Naive thymus-derived CD4-positive, alpha-beta T cell (primary cell): Measurements from ENCODE around the gene ARNT2. TPM values are rescaled to one million over a fixed set of nuclear protein-coding genes. Genes with fewer than 3 reads are reported as not detected.

Source experiments
- ATAC-seq: fragments of 150-1000 bp; cut with Tn5 transposase; 2 replicates; pipeline ENCODE4 v1.10.0; 2021; ENCODE audit warnings: mild to moderate bottlenecking, moderate library complexity
- CTCF ChIA-PET: fragments of 350-600 bp; sonication (Branson Sonifier 250); formaldehyde crosslinking; loops from one replicate; lab custom pipeline; 2021; ENCODE audit warnings: antibody characterized with exemption; lab: Charles Lee
- POLR2A ChIA-PET: fragments of 350-600 bp; sonication (Branson Sonifier 250); formaldehyde crosslinking; loops from one replicate; lab custom pipeline; 2021; ENCODE audit warnings: antibody characterized with exemption, inconsistent platforms; lab: Charles Lee
- DNase-seq, 9 donors: peaks; one replicate each; pipeline versions ENCODE4 v3.0.0 to v3.0.0-alpha.2; 2020 to 2022; ENCODE audit warnings: mixed read lengths in 1 of 9
- H3K27ac ChIP-seq: one replicate; pipeline ENCODE4 v1.7.0; 2013; ENCODE audit warnings: mild to moderate bottlenecking, low read depth, low read length, moderate library complexity
- H3K27me3 ChIP-seq, 2 donors: one replicate each; pipeline ENCODE4 v1.7.0; 2013; ENCODE audit warnings: low read length in 2 of 2, mild to moderate bottlenecking in 2 of 2, moderate library complexity in 2 of 2; ENCODE audit not compliant: control insufficient read depth in 2 of 2, insufficient read depth in 2 of 2
- H3K36me3 ChIP-seq, 3 experiments: 1 replicate in 2 of 3; 2 replicates in 1 of 3; pipeline ENCODE4 v1.7.0; 2013; ENCODE audit warnings: low read length in 3 of 3, mild to moderate bottlenecking in 3 of 3, moderate library complexity in 1 of 3; ENCODE audit not compliant: insufficient read depth in 3 of 3, control insufficient read depth in 2 of 3
- H3K4me1 ChIP-seq, 2 donors: one replicate each; pipeline ENCODE4 v1.7.0; 2013; ENCODE audit warnings: low read length in 2 of 2, mild to moderate bottlenecking in 2 of 2, moderate library complexity in 1 of 2; ENCODE audit not compliant: control insufficient read depth in 2 of 2, insufficient read depth in 2 of 2
- H3K4me3 ChIP-seq: 2 replicates; pipeline ENCODE4 v1.7.0; 2013; ENCODE audit warnings: mild to moderate bottlenecking, low read length
- H3K9me3 ChIP-seq, 3 experiments: 1 replicate in 2 of 3; 2 replicates in 1 of 3; pipeline ENCODE4 v1.7.0; 2013; ENCODE audit warnings: low read length in 3 of 3; ENCODE audit not compliant: control insufficient read depth in 2 of 3
- H3K27ac Mint-ChIP-seq, 9 donors: one replicate each; pipeline ENCODE4 v1.8.0; 2020 to 2022; ENCODE audit warnings: mixed read lengths in 9 of 9, mild to moderate bottlenecking in 8 of 9, moderate library complexity in 5 of 9, inconsistent platforms in 2 of 9
- H3K27me3 Mint-ChIP-seq, 5 donors: one replicate each; pipeline ENCODE4 v1.8.0; 2021 to 2022; ENCODE audit warnings: mixed read lengths in 5 of 5, mild to moderate bottlenecking in 1 of 5
- H3K36me3 Mint-ChIP-seq, 5 donors: one replicate each; pipeline ENCODE4 v1.8.0; 2020 to 2022; ENCODE audit warnings: mixed read lengths in 5 of 5, mild to moderate bottlenecking in 3 of 5, inconsistent platforms in 1 of 5
- H3K4me1 Mint-ChIP-seq, 7 donors: one replicate each; pipeline ENCODE4 v1.8.0; 2020 to 2022; ENCODE audit warnings: mixed read lengths in 7 of 7, mild to moderate bottlenecking in 3 of 7, inconsistent platforms in 1 of 7
- H3K4me3 Mint-ChIP-seq, 10 donors: one replicate each; pipeline ENCODE4 v1.8.0; 2020 to 2022; ENCODE audit warnings: mild to moderate bottlenecking in 10 of 10, mixed read lengths in 10 of 10, moderate library complexity in 6 of 10, inconsistent platforms in 2 of 10
- H3K9me3 Mint-ChIP-seq, 11 donors: one replicate each; pipeline ENCODE4 v1.8.0; 2020 to 2022; ENCODE audit warnings: mixed read lengths in 11 of 11, mild to moderate bottlenecking in 4 of 11, inconsistent platforms in 1 of 11, moderate library complexity in 1 of 11
- intact Hi-C, 2 donors: fragments of 100-400 bp; cut with micrococcal nuclease; formaldehyde crosslinking; loops; one replicate each; pipeline ENCODE4 v1.15.1; 2023
- polyA plus RNA-seq, 2 donors: library from polyadenylated mRNA; unstranded; fragments of 300-500 nt; fragmentation: Illumina TruSeq; gene quantifications; one replicate each; pipeline ENCODE4 v1.2.3, GENCODE V29; 2021
- total RNA-seq, 6 experiments: library from RNA in 5 of 6; stranded (reverse) in 5 of 6; gene quantifications; 1 replicate in 5 of 6; 2 replicates in 1 of 6; pipeline ENCODE4 v1.2.3 and lab custom pipeline; 2021 to 2026

Gene ARNT2
- total and polyA plus RNA-seq, 7 experiments from 2014 or later = not detected

- ATAC-seq = no peak
- Mint-ChIP-seq H3K9me3 (no peaks in the 10 kb centered on the region), H3K36me3 (no peaks in the 10 kb centered on the region), H3K27ac (no peak overlapping the region), H3K4me3 (no peak overlapping the region), H3K27me3 (peaks cover 4 to 20% (median 16%) of the 10 kb centered on the region in 5 donors), H3K4me1 (no peaks in the 10 kb centered on the region)
- Histone ChIP-seq H3K9me3 (no peaks in the 10 kb centered on the region), H3K36me3 (no peaks in the 10 kb centered on the region), H3K4me3 (no peak overlapping the region), H3K27me3 (no peaks in the 10 kb centered on the region), H3K4me1 (no peaks in the 10 kb centered on the region), H3K27ac (no peak overlapping the region)
- CTCF ChIA-PET = no interaction called here
- POLR2A ChIA-PET = no interaction called here
- intact Hi-C loops = no loop called here
- DNase-seq = no peak
Observed at GRCh38 chr15:80607287-80607980, 203.3 kb downstream of the ARNT2 start.

GRCh38 chr15:80608688-80609087 is 204.5 kb downstream of the ARNT2 start:
- no peak overlapping the region for H3K4me3 Mint-ChIP-seq
- intact Hi-C loops = no loop called here
- DNase-seq (no peak), ATAC-seq (no peak)
- no peaks in the 10 kb centered on the region for H3K9me3 Mint-ChIP-seq
- ChIA-PET POLR2A (no interaction called here), CTCF (no interaction called here)
- Histone ChIP-seq H3K27ac (no peak overlapping the region), H3K4me3 (no peak overlapping the region), H3K9me3 (no peaks in the 10 kb centered on the region), H3K36me3 (no peaks in the 10 kb centered on the region), H3K27me3 (no peaks in the 10 kb centered on the region), H3K4me1 (no peaks in the 10 kb centered on the region)
- H3K27ac Mint-ChIP-seq = no peak overlapping the region
- H3K36me3 Mint-ChIP-seq = no peaks in the 10 kb centered on the region
- peaks cover 4 to 16% (median 13%) of the 10 kb centered on the region in 5 donors for H3K27me3 Mint-ChIP-seq
- H3K4me1 Mint-ChIP-seq = no peaks in the 10 kb centered on the region

GRCh38 chr15:80609091-80609490 is 204.9 kb downstream of the ARNT2 start:
- no peaks in the 10 kb centered on the region for H3K4me1 Mint-ChIP-seq
- CTCF ChIA-PET = no interaction called here
- H3K4me1 ChIP-seq = no peaks in the 10 kb centered on the region
- no peak overlapping the region for H3K27ac ChIP-seq
- DNase-seq (no peak), ATAC-seq (no peak)
- no peaks in the 10 kb centered on the region for H3K27me3 ChIP-seq
- no peaks in the 10 kb centered on the region for H3K9me3 ChIP-seq
- no peak overlapping the region for H3K27ac Mint-ChIP-seq
- intact Hi-C loops = no loop called here
- H3K36me3 ChIP-seq = no peaks in the 10 kb centered on the region
- H3K4me3 ChIP-seq = no peak overlapping the region
- peaks cover 4 to 16% (median 10%) of the 10 kb centered on the region in 5 donors for H3K27me3 Mint-ChIP-seq
- POLR2A ChIA-PET = no interaction called here
- no peak overlapping the region for H3K4me3 Mint-ChIP-seq
- no peaks in the 10 kb centered on the region for H3K9me3 Mint-ChIP-seq
- H3K36me3 Mint-ChIP-seq = no peaks in the 10 kb centered on the region

- Histone ChIP-seq H3K9me3 (no peaks in the 10 kb centered on the region), H3K4me3 (no peak overlapping the region), H3K4me1 (no peaks in the 10 kb centered on the region), H3K27ac (no peak overlapping the region), H3K36me3 (no peaks in the 10 kb centered on the region), H3K27me3 (no peaks in the 10 kb centered on the region)
- H3K4me1 Mint-ChIP-seq = no peaks in the 10 kb centered on the region
- DNase-seq (no peak), ATAC-seq (no peak)
- POLR2A ChIA-PET = no interaction called here
- intact Hi-C loops = no loop called here
- peaks cover 4 to 16% (median 9%) of the 10 kb centered on the region in 5 donors for H3K27me3 Mint-ChIP-seq
- CTCF ChIA-PET = interaction anchor here (0.7 kb wide), 1 partner anchor 361 kb away, joined by 3 read pairs; no protein-coding TSS in a partner anchor
- H3K9me3 Mint-ChIP-seq = no peaks in the 10 kb centered on the region
- no peak overlapping the region for H3K27ac Mint-ChIP-seq
- H3K4me3 Mint-ChIP-seq = no peak overlapping the region
- H3K36me3 Mint-ChIP-seq = no peaks in the 10 kb centered on the region
Observed at GRCh38 chr15:80609512-80609946, 205.3 kb downstream of the ARNT2 start.

GRCh38 chr15:80611543-80612080 is 207.4 kb downstream of the ARNT2 start:
- H3K27ac ChIP-seq = no peak overlapping the region
- H3K4me1 Mint-ChIP-seq = no peaks in the 10 kb centered on the region
- no peaks in the 10 kb centered on the region for H3K27me3 ChIP-seq
- ChIA-PET CTCF (no interaction called here), POLR2A (no interaction called here)
- H3K36me3 Mint-ChIP-seq = no peaks in the 10 kb centered on the region
- H3K27ac Mint-ChIP-seq = no peak overlapping the region
- H3K36me3 ChIP-seq = no peaks in the 10 kb centered on the region
- H3K9me3 ChIP-seq = no peaks in the 10 kb centered on the region
- H3K4me1 ChIP-seq = no peaks in the 10 kb centered on the region
- no peak overlapping the region for H3K4me3 Mint-ChIP-seq
- DNase-seq (no peak), ATAC-seq (no peak)
- H3K4me3 ChIP-seq = no peak overlapping the region
- H3K27me3 Mint-ChIP-seq = peaks cover 4 to 18% (median 13%) of the 10 kb centered on the region in 5 donors
- intact Hi-C loops = no loop called here
- no peaks in the 10 kb centered on the region for H3K9me3 Mint-ChIP-seq

- Mint-ChIP-seq H3K9me3 (no peaks in the 10 kb centered on the region), H3K27me3 (peaks cover 8 to 24% (median 13%) of the 10 kb centered on the region in 5 donors)
- H3K9me3 ChIP-seq = no peaks in the 10 kb centered on the region
Observed at GRCh38 chr15:80612118-80612823, 208.1 kb downstream of the ARNT2 start.

More at GRCh38 chr15:80612118-80612823, 208.1 kb downstream of the ARNT2 start:
- H3K4me3 Mint-ChIP-seq = no peak overlapping the region
- H3K36me3 ChIP-seq = no peaks in the 10 kb centered on the region
- no peak overlapping the region for H3K27ac ChIP-seq
- H3K4me1 Mint-ChIP-seq = no peaks in the 10 kb centered on the region
- no peak for ATAC-seq
- H3K27me3 ChIP-seq = no peaks in the 10 kb centered on the region
- intact Hi-C loops = no loop called here
- no peak for DNase-seq
- POLR2A ChIA-PET = no interaction called here
- CTCF ChIA-PET = no interaction called here
- no peak overlapping the region for H3K27ac Mint-ChIP-seq
- no peaks in the 10 kb centered on the region for H3K36me3 Mint-ChIP-seq
- H3K4me3 ChIP-seq = no peak overlapping the region
- no peaks in the 10 kb centered on the region for H3K4me1 ChIP-seq
